ENCODE data around the gene PDE4C.

DNA sequence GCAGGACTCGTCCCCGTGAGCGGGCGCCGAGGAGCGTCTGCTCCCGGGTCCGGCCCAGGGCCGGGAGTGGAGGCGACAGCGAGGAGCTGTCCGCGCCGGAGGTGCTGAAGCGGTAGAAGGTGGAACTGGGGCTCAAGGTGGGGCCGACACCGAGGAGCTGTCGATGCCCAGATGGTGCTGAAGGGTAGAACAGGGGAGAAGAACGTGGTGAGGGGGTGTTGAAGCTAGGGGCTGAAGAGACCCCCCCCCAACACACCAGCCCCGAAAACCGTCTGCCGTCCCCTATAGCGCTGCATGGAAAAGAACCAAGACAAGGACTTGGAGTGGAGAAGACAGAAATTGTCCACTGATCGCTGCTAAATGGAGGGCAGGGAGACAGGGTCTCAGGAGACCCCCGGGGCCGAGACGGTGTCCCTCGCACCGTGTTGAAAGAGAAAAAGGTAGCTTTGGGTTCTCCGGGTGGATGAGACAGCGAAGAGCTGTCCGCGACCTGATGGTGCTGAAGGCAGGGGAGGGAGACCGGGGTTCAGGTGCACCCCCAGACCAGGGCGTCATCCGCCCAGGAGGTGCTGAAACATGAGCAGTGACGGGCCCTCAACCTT is 7.1 kb upstream of the PDE4C start:
- TF ChIP-seq TRIM24 (IDR thresholded peaks at IDR 0.05) (no peak), POLR3A (IDR thresholded peaks at IDR 0.05; ENCODE audit: borderline replicate concordance, extremely low read depth, insufficient read depth, insufficient read length) (no peak), TEAD1 (CRISPR knock-in tag; IDR thresholded peaks at IDR 0.05) (peak in 1 of 2 experiments; percentile 85; a peak in 1 of 4 replicates), POLR2A (conservative IDR thresholded peaks at IDR 0.05) (no peak), TCF7L2 (IDR thresholded peaks at IDR 0.05; ENCODE audit: low read depth, low read length) (no peak), ZNF76 (CRISPR knock-in tag; IDR thresholded peaks at IDR 0.05; ENCODE audit: borderline replicate concordance) (no peak), SRF (CRISPR knock-in tag; IDR thresholded peaks at IDR 0.05) (peak in 1 of 2 experiments; percentile 69; a peak in 1 of 4 replicates), PRPF4 (IDR thresholded peaks at IDR 0.05; ENCODE audit: insufficient read depth, low read depth, low read length, poor library complexity, severe bottlenecking) (no peak), E2F3 (CRISPR knock-in tag; IDR thresholded peaks at IDR 0.05) (no peak), LEF1 (IDR thresholded peaks at IDR 0.05) (no peak)
- TF ChIP-seq, protein P1, sequence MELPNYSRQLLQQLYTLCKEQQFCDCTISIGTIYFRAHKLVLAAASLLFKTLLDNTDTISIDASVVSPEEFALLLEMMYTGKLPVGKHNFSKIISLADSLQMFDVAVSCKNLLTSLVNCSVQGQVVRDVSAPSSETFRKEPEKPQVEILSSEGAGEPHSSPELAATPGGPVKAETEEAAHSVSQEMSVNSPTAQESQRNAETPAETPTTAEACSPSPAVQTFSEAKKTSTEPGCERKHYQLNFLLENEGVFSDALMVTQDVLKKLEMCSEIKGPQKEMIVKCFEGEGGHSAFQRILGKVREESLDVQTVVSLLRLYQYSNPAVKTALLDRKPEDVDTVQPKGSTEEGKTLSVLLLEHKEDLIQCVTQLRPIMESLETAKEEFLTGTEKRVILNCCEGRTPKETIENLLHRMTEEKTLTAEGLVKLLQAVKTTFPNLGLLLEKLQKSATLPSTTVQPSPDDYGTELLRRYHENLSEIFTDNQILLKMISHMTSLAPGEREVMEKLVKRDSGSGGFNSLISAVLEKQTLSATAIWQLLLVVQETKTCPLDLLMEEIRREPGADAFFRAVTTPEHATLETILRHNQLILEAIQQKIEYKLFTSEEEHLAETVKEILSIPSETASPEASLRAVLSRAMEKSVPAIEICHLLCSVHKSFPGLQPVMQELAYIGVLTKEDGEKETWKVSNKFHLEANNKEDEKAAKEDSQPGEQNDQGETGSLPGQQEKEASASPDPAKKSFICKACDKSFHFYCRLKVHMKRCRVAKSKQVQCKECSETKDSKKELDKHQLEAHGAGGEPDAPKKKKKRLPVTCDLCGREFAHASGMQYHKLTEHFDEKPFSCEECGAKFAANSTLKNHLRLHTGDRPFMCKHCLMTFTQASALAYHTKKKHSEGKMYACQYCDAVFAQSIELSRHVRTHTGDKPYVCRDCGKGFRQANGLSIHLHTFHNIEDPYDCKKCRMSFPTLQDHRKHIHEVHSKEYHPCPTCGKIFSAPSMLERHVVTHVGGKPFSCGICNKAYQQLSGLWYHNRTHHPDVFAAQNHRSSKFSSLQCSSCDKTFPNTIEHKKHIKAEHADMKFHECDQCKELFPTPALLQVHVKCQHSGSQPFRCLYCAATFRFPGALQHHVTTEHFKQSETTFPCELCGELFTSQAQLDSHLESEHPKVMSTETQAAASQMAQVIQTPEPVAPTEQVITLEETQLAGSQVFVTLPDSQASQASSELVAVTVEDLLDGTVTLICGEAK (IDR thresholded peaks at IDR 0.05): peak; percentile 75
- TF ChIP-seq, protein P1 (CRISPR knock-in tag; IDR thresholded peaks at IDR 0.05): peak; percentile 34; the same call in 1 of the 2 replicates
- TF ChIP-seq, protein P2, sequence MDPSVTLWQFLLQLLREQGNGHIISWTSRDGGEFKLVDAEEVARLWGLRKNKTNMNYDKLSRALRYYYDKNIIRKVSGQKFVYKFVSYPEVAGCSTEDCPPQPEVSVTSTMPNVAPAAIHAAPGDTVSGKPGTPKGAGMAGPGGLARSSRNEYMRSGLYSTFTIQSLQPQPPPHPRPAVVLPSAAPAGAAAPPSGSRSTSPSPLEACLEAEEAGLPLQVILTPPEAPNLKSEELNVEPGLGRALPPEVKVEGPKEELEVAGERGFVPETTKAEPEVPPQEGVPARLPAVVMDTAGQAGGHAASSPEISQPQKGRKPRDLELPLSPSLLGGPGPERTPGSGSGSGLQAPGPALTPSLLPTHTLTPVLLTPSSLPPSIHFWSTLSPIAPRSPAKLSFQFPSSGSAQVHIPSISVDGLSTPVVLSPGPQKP (CRISPR knock-in tag; IDR thresholded peaks at IDR 0.05): no peak
- TF ChIP-seq, protein P3, sequence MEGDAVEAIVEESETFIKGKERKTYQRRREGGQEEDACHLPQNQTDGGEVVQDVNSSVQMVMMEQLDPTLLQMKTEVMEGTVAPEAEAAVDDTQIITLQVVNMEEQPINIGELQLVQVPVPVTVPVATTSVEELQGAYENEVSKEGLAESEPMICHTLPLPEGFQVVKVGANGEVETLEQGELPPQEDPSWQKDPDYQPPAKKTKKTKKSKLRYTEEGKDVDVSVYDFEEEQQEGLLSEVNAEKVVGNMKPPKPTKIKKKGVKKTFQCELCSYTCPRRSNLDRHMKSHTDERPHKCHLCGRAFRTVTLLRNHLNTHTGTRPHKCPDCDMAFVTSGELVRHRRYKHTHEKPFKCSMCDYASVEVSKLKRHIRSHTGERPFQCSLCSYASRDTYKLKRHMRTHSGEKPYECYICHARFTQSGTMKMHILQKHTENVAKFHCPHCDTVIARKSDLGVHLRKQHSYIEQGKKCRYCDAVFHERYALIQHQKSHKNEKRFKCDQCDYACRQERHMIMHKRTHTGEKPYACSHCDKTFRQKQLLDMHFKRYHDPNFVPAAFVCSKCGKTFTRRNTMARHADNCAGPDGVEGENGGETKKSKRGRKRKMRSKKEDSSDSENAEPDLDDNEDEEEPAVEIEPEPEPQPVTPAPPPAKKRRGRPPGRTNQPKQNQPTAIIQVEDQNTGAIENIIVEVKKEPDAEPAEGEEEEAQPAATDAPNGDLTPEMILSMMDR (IDR thresholded peaks at IDR 0.05 in 2 of 3, conservative IDR thresholded peaks at IDR 0.05 in 1 of 3; ENCODE audit: insufficient read depth in 2 of 3, low read depth in 1 of 3, low read length in 3 of 3): no peak
